Measurements from ENCODE around the gene FREM1. TPM values are rescaled to one million over a fixed set of nuclear protein-coding genes. Genes with fewer than 3 reads are reported as not detected.

Gene FREM1
- total RNA-seq, 1 donor from 2014 or later = 0.52 TPM

GRCh38 chr9:14888875-14889274 lies 21.4 kb downstream of the FREM1 start:
- FAIRE-seq = no peak
- H3K27ac Mint-ChIP-seq (ENCODE audit: unreplicated experiment) = no peak overlapping the region
- H3K36me3 Mint-ChIP-seq (ENCODE audit: low read depth, unreplicated experiment) = no peaks in the 10 kb centered on the region

GRCh38 chr9:14888272-14888671 lies 22.0 kb downstream of the FREM1 start:
- Histone ChIP-seq H4K20me1 (ENCODE audit: insufficient read depth, low read length) (no peaks in the 10 kb centered on the region), H3K27me3 (ENCODE audit: insufficient read depth, low read length) (no peaks in the 10 kb centered on the region), H3K36me3 (ENCODE audit: insufficient read depth, low read length) (no peaks in the 10 kb centered on the region), H3K27ac (ENCODE audit: low read depth, low read length) (no peak overlapping the region), H3K4me3 (ENCODE audit: insufficient read depth, low read depth, low read length) (no peak overlapping the region), H3K9me3 (ENCODE audit: insufficient read depth, low read depth, low read length) (no peaks in the 10 kb centered on the region), H3K79me2 (ENCODE audit: insufficient read depth, low read length) (no peaks in the 10 kb centered on the region), H2AFZ (ENCODE audit: low read depth, low read length) (no peak overlapping the region), H3K4me2 (ENCODE audit: low read length) (no peak overlapping the region), H3K9ac (ENCODE audit: low read length) (no peak overlapping the region), H3K4me1 (ENCODE audit: insufficient read depth, low read length) (no peaks in the 10 kb centered on the region)
- Mint-ChIP-seq H3K9me3 (ENCODE audit: unreplicated experiment) (peaks cover 2% of the 10 kb centered on the region), H3K4me3 (ENCODE audit: unreplicated experiment) (no peak overlapping the region), H3K27me3 (ENCODE audit: low read depth, unreplicated experiment) (no peaks in the 10 kb centered on the region), H3K36me3 (ENCODE audit: low read depth, unreplicated experiment) (no peaks in the 10 kb centered on the region), H3K4me1 (ENCODE audit: low read depth, unreplicated experiment) (no peaks in the 10 kb centered on the region), H3K27ac (ENCODE audit: unreplicated experiment) (no peak overlapping the region)
- TF ChIP-seq EZH2 (IDR thresholded peaks at IDR 0.05; ENCODE audit: insufficient read depth, low read length) (no peak), CTCF (IDR thresholded peaks at IDR 0.05; ENCODE audit: insufficient read depth, low read depth, low read length) (no peak)
- DNase-seq (ENCODE audit: low read depth) = no peak
- no peak for FAIRE-seq

More at GRCh38 chr9:14888875-14889274, 21.4 kb downstream of the FREM1 start:
- Histone ChIP-seq H3K36me3 (ENCODE audit: insufficient read depth, low read length) (no peaks in the 10 kb centered on the region), H3K4me3 (ENCODE audit: insufficient read depth, low read depth, low read length) (no peak overlapping the region), H3K9ac (ENCODE audit: low read length) (no peak overlapping the region), H3K4me1 (ENCODE audit: insufficient read depth, low read length) (no peaks in the 10 kb centered on the region), H3K27ac (ENCODE audit: low read depth, low read length) (no peak overlapping the region), H2AFZ (ENCODE audit: low read depth, low read length) (no peak overlapping the region), H3K79me2 (ENCODE audit: insufficient read depth, low read length) (no peaks in the 10 kb centered on the region), H3K9me3 (ENCODE audit: insufficient read depth, low read depth, low read length) (no peaks in the 10 kb centered on the region), H3K27me3 (ENCODE audit: insufficient read depth, low read length) (no peaks in the 10 kb centered on the region), H4K20me1 (ENCODE audit: insufficient read depth, low read length) (no peaks in the 10 kb centered on the region), H3K4me2 (ENCODE audit: low read length) (no peak overlapping the region)
- Mint-ChIP-seq H3K9me3 (ENCODE audit: unreplicated experiment) (peaks cover 2% of the 10 kb centered on the region), H3K27me3 (ENCODE audit: low read depth, unreplicated experiment) (no peaks in the 10 kb centered on the region), H3K4me3 (ENCODE audit: unreplicated experiment) (no peak overlapping the region), H3K4me1 (ENCODE audit: low read depth, unreplicated experiment) (no peaks in the 10 kb centered on the region)
- DNase-seq (ENCODE audit: low read depth) = no peak
- TF ChIP-seq CTCF (IDR thresholded peaks at IDR 0.05; ENCODE audit: insufficient read depth, low read depth, low read length) (no peak), EZH2 (IDR thresholded peaks at IDR 0.05; ENCODE audit: insufficient read depth, low read length) (no peak)

- Mint-ChIP-seq H3K36me3 (ENCODE audit: low read depth, unreplicated experiment) (no peaks in the 10 kb centered on the region), H3K4me3 (ENCODE audit: unreplicated experiment) (no peak overlapping the region), H3K27me3 (ENCODE audit: low read depth, unreplicated experiment) (no peaks in the 10 kb centered on the region), H3K27ac (ENCODE audit: unreplicated experiment) (no peak overlapping the region), H3K4me1 (ENCODE audit: low read depth, unreplicated experiment) (no peaks in the 10 kb centered on the region), H3K9me3 (ENCODE audit: unreplicated experiment) (peaks cover 2% of the 10 kb centered on the region)
- Histone ChIP-seq H3K27me3 (ENCODE audit: insufficient read depth, low read length) (no peaks in the 10 kb centered on the region), H3K4me3 (ENCODE audit: insufficient read depth, low read depth, low read length) (no peak overlapping the region), H3K9ac (ENCODE audit: low read length) (no peak overlapping the region), H4K20me1 (ENCODE audit: insufficient read depth, low read length) (no peaks in the 10 kb centered on the region), H3K79me2 (ENCODE audit: insufficient read depth, low read length) (no peaks in the 10 kb centered on the region), H2AFZ (ENCODE audit: low read depth, low read length) (no peak overlapping the region), H3K4me1 (ENCODE audit: insufficient read depth, low read length) (no peaks in the 10 kb centered on the region), H3K4me2 (ENCODE audit: low read length) (no peak overlapping the region), H3K9me3 (ENCODE audit: insufficient read depth, low read depth, low read length) (no peaks in the 10 kb centered on the region), H3K36me3 (ENCODE audit: insufficient read depth, low read length) (no peaks in the 10 kb centered on the region), H3K27ac (ENCODE audit: low read depth, low read length) (no peak overlapping the region)
- FAIRE-seq (no peak), DNase-seq (ENCODE audit: low read depth) (no peak)
- TF ChIP-seq EZH2 (IDR thresholded peaks at IDR 0.05; ENCODE audit: insufficient read depth, low read length) = no peak
- TF ChIP-seq CTCF (IDR thresholded peaks at IDR 0.05; ENCODE audit: insufficient read depth, low read depth, low read length) = no peak
These were observed 23.1 kb downstream of the FREM1 start for GRCh38 chr9:14887149-14887548.
